HEK293 (cell line): ENCODE results near the gene AKT3.

Experiments used
- CTCF ChIA-PET: fragments of 350-600 bp; formaldehyde crosslinking; extraction: SDS; loops from one replicate; lab custom pipeline; 2021; ENCODE audit warnings: antibody characterized with exemption; lab: Yijun Ruan, JAX
- POLR2A ChIA-PET: fragments of 300-600 bp; formaldehyde crosslinking; extraction: SDS; loops from one replicate; lab custom pipeline; 2020; ENCODE audit warnings: antibody characterized with exemption, inconsistent platforms; lab: Yijun Ruan, JAX
- H3K27ac ChIP-seq: fragments of 200-500 bp; sonication (Bioruptor generic); 2 replicates; pipeline ENCODE4 v1.5.1; 2014; ENCODE audit warnings: low read depth, low read length, control low read depth, inconsistent platforms; ENCODE audit errors: extremely low read depth
- H3K36me3 ChIP-seq, 2 experiments: fragments of 200-500 bp in 1 of 2; sonication (Bioruptor generic) in 1 of 2; 1 replicate in 1 of 2; 2 replicates in 1 of 2; pipeline ENCODE4 v1.5.1; 2014 to 2017; ENCODE audit warnings: inconsistent platforms in 2 of 2, low read length in 2 of 2; ENCODE audit not compliant: control insufficient read depth in 2 of 2, insufficient read depth in 1 of 2
- H3K4me1 ChIP-seq: fragments of 200-500 bp; sonication (Bioruptor generic); 2 replicates; pipeline ENCODE4 v1.5.1; 2014; ENCODE audit warnings: mild to moderate bottlenecking, low read length, inconsistent platforms; ENCODE audit not compliant: control insufficient read depth, insufficient read depth
- H3K4me3 ChIP-seq: 2 replicates; pipeline ENCODE4 v1.5.1; 2011; ENCODE audit warnings: low read depth, mild to moderate bottlenecking, control low read depth, low read length, moderate library complexity
- H3K9me3 ChIP-seq: fragments of 200-500 bp; sonication (Bioruptor generic); 2 replicates; pipeline ENCODE4 v1.5.1; 2014; ENCODE audit warnings: low read depth, low read length, inconsistent platforms; ENCODE audit not compliant: control insufficient read depth, insufficient read depth
- KLF10 ChIP-seq: fragments of 450-650 bp; IDR thresholded peaks from 2 replicates; pipeline ENCODE4 v1.5.1; 2018; ENCODE audit warnings: missing biosample characterization, mild to moderate bottlenecking, missing genetic modification characterization
- SP2 ChIP-seq: fragments of 450-650 bp; formaldehyde crosslinking; IDR thresholded peaks from 2 replicates; pipeline ENCODE4 v1.5.1; 2016; ENCODE audit warnings: missing biosample characterization, missing genetic modification characterization
- SP7 ChIP-seq: fragments of 450-650 bp; formaldehyde crosslinking; IDR thresholded peaks from 2 replicates; pipeline ENCODE4 v1.5.1; 2016; ENCODE audit warnings: missing biosample characterization, missing genetic modification characterization
- TCF7L2 ChIP-seq: IDR thresholded peaks from 2 replicates; pipeline ENCODE4 v1.6.1; 2011; ENCODE audit warnings: low read depth, mild to moderate bottlenecking, inconsistent platforms, low read length, moderate library complexity, borderline replicate concordance
- ZBTB17 ChIP-seq: fragments of 450-650 bp; formaldehyde crosslinking; IDR thresholded peaks from 2 replicates; pipeline ENCODE4 v1.5.1; 2016; ENCODE audit warnings: missing biosample characterization, missing genetic modification characterization
- ZNF10 ChIP-seq: fragments of 450-650 bp; formaldehyde crosslinking; IDR thresholded peaks from 2 replicates; pipeline ENCODE4 v1.5.1; 2017; ENCODE audit warnings: missing biosample characterization, missing genetic modification characterization
- ZNF155 ChIP-seq: fragments of 450-650 bp; formaldehyde crosslinking; IDR thresholded peaks from 2 replicates; pipeline ENCODE4 v1.5.1; 2016; ENCODE audit warnings: missing biosample characterization, missing genetic modification characterization
- ZNF239 ChIP-seq: fragments of 450-650 bp; formaldehyde crosslinking; IDR thresholded peaks from 2 replicates; pipeline ENCODE4 v1.5.1; 2016; ENCODE audit warnings: missing biosample characterization, missing genetic modification characterization
- ZNF311 ChIP-seq: fragments of 450-650 bp; formaldehyde crosslinking; IDR thresholded peaks from 2 replicates; pipeline ENCODE4 v1.5.1; 2017; ENCODE audit warnings: missing biosample characterization, missing genetic modification characterization, borderline replicate concordance
- ZNF416 ChIP-seq: fragments of 450-650 bp; formaldehyde crosslinking; IDR thresholded peaks from 2 replicates; pipeline ENCODE4 v1.5.1; 2016; ENCODE audit warnings: missing biosample characterization, missing genetic modification characterization
- ZNF600 ChIP-seq: fragments of 450-650 bp; formaldehyde crosslinking; IDR thresholded peaks from 2 replicates; pipeline ENCODE4 v1.5.1; 2016; ENCODE audit warnings: missing biosample characterization, missing genetic modification characterization
- ZNF629 ChIP-seq: fragments of 450-650 bp; formaldehyde crosslinking; IDR thresholded peaks from 2 replicates; pipeline ENCODE4 v1.5.1; 2017; ENCODE audit warnings: missing biosample characterization, missing genetic modification characterization
- ZNF701 ChIP-seq: fragments of 450-650 bp; formaldehyde crosslinking; IDR thresholded peaks from 2 replicates; pipeline ENCODE4 v1.5.1; 2016; ENCODE audit warnings: missing biosample characterization, missing genetic modification characterization
- ZNF768 ChIP-seq: fragments of 450-650 bp; formaldehyde crosslinking; IDR thresholded peaks from 2 replicates; pipeline ENCODE4 v1.5.1; 2018; ENCODE audit warnings: missing biosample characterization, mild to moderate bottlenecking, missing genetic modification characterization
- ZXDB ChIP-seq: fragments of 450-650 bp; formaldehyde crosslinking; IDR thresholded peaks from 2 replicates; pipeline ENCODE4 v1.5.1; 2016; ENCODE audit warnings: missing biosample characterization, missing genetic modification characterization
- TF ChIP-seq, protein P1 (sequence below): fragments of 450-650 bp; formaldehyde crosslinking; IDR thresholded peaks from 2 replicates; pipeline ENCODE4 v1.5.1; 2017; ENCODE audit warnings: missing biosample characterization, missing genetic modification characterization
- TF ChIP-seq, protein P2 (sequence below): sonication (generic); formaldehyde crosslinking; IDR thresholded peaks from 2 replicates; pipeline ENCODE4 v1.8.1; 2022; ENCODE audit warnings: mild to moderate bottlenecking, moderate library complexity, missing genetic modification reagents
- TF ChIP-seq, protein P3 (sequence below): fragments of 450-650 bp; formaldehyde crosslinking; IDR thresholded peaks from 2 replicates; pipeline ENCODE4 v1.5.1; 2016; ENCODE audit warnings: missing biosample characterization, missing genetic modification characterization
- TF ChIP-seq, protein P4 (sequence below): fragments of 450-650 bp; formaldehyde crosslinking; IDR thresholded peaks from 2 replicates; pipeline ENCODE4 v1.5.1; 2016; ENCODE audit warnings: missing biosample characterization, missing genetic modification characterization
- TF ChIP-seq, protein P5 (sequence below): fragments of 450-650 bp; formaldehyde crosslinking; IDR thresholded peaks from 2 replicates; pipeline ENCODE4 v1.5.1; 2017; ENCODE audit warnings: missing biosample characterization, missing genetic modification characterization

AKT3 gene

DNA sequence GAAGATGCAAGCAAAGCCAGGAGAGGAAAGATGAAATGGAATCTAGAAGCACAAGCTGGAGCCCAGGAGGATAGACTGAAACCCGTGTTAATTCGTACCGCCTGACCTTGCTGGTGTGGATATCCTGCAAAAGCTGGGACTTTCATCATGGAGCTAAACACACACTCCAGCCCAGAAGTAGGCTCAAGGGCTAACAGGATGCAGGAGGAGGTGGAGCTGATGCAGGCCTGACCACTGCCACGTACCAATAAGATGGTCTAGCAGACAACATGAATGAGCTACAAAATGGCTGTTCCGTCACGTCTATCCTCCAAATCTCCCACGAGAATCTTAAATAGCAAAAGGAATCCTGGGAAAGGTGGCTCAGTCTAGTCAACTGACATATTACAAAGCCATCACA, 323.9 kb downstream of the AKT3 start:
- H3K9me3 ChIP-seq, result no peaks in the 10 kb centered on the region
- no peak overlapping the region for H3K27ac ChIP-seq
- no peak overlapping the region for H3K4me3 ChIP-seq
- 0 out of 2 replicates have a peak, but pooled peaks cover 3% of the 10 kb centered on the region for H3K4me1 ChIP-seq
- ChIA-PET CTCF (no interaction called here), POLR2A (interaction anchor here (0.6 kb wide), 1 partner anchor 370 kb away, joined by 4 read pairs; no protein-coding TSS in a partner anchor)
- H3K36me3 ChIP-seq, result no peaks in the 10 kb centered on the region
- 0 out of 2 replicates have a peak, but pooled peaks have one; percentile 30 for TF ChIP-seq ZNF600 (tag by site-specific recombination)
- TF ChIP-seq, protein P1, sequence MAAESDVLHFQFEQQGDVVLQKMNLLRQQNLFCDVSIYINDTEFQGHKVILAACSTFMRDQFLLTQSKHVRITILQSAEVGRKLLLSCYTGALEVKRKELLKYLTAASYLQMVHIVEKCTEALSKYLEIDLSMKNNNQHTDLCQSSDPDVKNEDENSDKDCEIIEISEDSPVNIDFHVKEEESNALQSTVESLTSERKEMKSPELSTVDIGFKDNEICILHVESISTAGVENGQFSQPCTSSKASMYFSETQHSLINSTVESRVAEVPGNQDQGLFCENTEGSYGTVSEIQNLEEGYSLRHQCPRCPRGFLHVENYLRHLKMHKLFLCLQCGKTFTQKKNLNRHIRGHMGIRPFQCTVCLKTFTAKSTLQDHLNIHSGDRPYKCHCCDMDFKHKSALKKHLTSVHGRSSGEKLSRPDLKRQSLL (tag by site-specific recombination), result no peak

DNA sequence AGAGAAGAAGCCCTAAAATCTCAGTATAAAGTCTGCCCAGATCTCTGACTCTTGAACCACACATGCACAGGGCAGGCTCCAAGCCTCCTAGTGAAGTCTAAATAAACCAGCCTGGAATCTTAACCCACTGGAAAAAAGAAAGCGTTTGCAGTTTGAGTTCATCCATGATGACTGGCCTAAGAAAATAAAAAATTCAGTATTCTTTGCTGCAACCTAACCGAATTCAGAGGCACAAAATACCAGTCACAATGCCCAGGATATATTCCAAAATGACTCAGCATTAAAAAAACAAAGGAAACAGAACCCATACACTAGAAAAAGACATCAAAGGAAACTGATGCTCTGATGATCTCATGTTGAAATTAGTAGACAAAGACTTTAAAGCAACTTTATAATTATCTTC, 325.0 kb downstream of the AKT3 start:
- Histone ChIP-seq H3K4me3 (no peak overlapping the region), H3K9me3 (no peaks in the 10 kb centered on the region), H3K36me3 (no peaks in the 10 kb centered on the region), H3K27ac (no peak overlapping the region), H3K4me1 (0 out of 2 replicates have a peak, but pooled peaks cover 3% of the 10 kb centered on the region)
- no peak for TF ChIP-seq ZNF416
- no peak for TF ChIP-seq ZNF768
- no peak for TF ChIP-seq ZNF311 (tag by site-specific recombination)
- TF ChIP-seq ZNF629 (tag by site-specific recombination), result peak; percentile 52
- TF ChIP-seq ZNF701 (tag by site-specific recombination), result no peak
- TF ChIP-seq, protein P2, sequence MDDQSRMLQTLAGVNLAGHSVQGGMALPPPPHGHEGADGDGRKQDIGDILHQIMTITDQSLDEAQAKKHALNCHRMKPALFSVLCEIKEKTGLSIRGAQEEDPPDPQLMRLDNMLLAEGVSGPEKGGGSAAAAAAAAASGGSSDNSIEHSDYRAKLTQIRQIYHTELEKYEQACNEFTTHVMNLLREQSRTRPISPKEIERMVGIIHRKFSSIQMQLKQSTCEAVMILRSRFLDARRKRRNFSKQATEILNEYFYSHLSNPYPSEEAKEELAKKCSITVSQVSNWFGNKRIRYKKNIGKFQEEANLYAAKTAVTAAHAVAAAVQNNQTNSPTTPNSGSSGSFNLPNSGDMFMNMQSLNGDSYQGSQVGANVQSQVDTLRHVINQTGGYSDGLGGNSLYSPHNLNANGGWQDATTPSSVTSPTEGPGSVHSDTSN (CRISPR knock-in tag), result no peak
- TF ChIP-seq SP7 (tag by site-specific recombination), result peak; percentile 98
- TF ChIP-seq, protein P3, sequence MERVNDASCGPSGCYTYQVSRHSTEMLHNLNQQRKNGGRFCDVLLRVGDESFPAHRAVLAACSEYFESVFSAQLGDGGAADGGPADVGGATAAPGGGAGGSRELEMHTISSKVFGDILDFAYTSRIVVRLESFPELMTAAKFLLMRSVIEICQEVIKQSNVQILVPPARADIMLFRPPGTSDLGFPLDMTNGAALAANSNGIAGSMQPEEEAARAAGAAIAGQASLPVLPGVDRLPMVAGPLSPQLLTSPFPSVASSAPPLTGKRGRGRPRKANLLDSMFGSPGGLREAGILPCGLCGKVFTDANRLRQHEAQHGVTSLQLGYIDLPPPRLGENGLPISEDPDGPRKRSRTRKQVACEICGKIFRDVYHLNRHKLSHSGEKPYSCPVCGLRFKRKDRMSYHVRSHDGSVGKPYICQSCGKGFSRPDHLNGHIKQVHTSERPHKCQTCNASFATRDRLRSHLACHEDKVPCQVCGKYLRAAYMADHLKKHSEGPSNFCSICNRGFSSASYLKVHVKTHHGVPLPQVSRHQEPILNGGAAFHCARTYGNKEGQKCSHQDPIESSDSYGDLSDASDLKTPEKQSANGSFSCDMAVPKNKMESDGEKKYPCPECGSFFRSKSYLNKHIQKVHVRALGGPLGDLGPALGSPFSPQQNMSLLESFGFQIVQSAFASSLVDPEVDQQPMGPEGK (tag by site-specific recombination), result no peak
- TF ChIP-seq, protein P4, sequence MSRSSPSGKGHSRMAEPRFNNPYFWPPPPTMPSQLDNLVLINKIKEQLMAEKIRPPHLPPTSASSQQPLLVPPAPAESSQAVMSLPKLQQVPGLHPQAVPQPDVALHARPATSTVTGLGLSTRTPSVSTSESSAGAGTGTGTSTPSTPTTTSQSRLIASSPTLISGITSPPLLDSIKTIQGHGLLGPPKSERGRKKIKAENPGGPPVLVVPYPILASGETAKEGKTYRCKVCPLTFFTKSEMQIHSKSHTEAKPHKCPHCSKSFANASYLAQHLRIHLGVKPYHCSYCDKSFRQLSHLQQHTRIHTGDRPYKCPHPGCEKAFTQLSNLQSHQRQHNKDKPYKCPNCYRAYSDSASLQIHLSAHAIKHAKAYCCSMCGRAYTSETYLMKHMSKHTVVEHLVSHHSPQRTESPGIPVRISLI, result peak; percentile 48; the same call in 1 of the 2 replicates
- no peak for TF ChIP-seq ZNF155
- TF ChIP-seq, protein P5, sequence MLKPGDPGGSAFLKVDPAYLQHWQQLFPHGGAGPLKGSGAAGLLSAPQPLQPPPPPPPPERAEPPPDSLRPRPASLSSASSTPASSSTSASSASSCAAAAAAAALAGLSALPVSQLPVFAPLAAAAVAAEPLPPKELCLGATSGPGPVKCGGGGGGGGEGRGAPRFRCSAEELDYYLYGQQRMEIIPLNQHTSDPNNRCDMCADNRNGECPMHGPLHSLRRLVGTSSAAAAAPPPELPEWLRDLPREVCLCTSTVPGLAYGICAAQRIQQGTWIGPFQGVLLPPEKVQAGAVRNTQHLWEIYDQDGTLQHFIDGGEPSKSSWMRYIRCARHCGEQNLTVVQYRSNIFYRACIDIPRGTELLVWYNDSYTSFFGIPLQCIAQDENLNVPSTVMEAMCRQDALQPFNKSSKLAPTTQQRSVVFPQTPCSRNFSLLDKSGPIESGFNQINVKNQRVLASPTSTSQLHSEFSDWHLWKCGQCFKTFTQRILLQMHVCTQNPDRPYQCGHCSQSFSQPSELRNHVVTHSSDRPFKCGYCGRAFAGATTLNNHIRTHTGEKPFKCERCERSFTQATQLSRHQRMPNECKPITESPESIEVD (tag by site-specific recombination), result peak; percentile 65
- no peak for TF ChIP-seq ZNF239 (tag by site-specific recombination)
- TF ChIP-seq ZNF10 (tag by site-specific recombination), result no peak
- TF ChIP-seq SP2, result no peak
- TF ChIP-seq ZBTB17 (tag by site-specific recombination), result no peak
- TF ChIP-seq ZXDB (tag by site-specific recombination), result no peak
- 0 out of 2 replicates have a peak, but pooled peaks have one; percentile 38 for TF ChIP-seq TCF7L2
- no peak for TF ChIP-seq KLF10
- ChIA-PET POLR2A (no interaction called here), CTCF (no interaction called here)
